Loucy (cell line): ENCODE measurements around the gene ATP1A2.

Source experiments
- H2AFZ ChIP-seq: fragments of 200-600 bp; sonication (generic); 2 replicates; pipeline ENCODE4 v1.6.0; 2016; ENCODE audit warnings: antibody characterized with exemption, mild to moderate bottlenecking, low read length, moderate library complexity
- H3F3A ChIP-seq: fragments of 200-600 bp; 2 replicates; pipeline ENCODE4 v1.6.0; 2016; ENCODE audit warnings: antibody characterized with exemption, low read depth, mild to moderate bottlenecking
- H3K27me3 ChIP-seq: fragments of 200-600 bp; sonication (generic); 2 replicates; pipeline ENCODE4 v1.6.1; 2014; ENCODE audit warnings: low read length, mild to moderate bottlenecking; ENCODE audit not compliant: insufficient read depth, poor library complexity, severe bottlenecking
- H3K36me3 ChIP-seq: fragments of 200-600 bp; sonication (generic); 2 replicates; pipeline ENCODE4 v1.6.1; 2016; ENCODE audit warnings: low read length; ENCODE audit not compliant: insufficient read depth
- H3K4me1 ChIP-seq: fragments of 200-600 bp; sonication (generic); 2 replicates; pipeline ENCODE4 v1.5.1; 2014; ENCODE audit warnings: low read length, mild to moderate bottlenecking; ENCODE audit not compliant: insufficient read depth, poor library complexity, severe bottlenecking
- H3K4me2 ChIP-seq: fragments of 200-600 bp; sonication (generic); 2 replicates; pipeline ENCODE4 v1.6.0; 2014; ENCODE audit warnings: antibody characterized with exemption, low read length, low read depth, mild to moderate bottlenecking; ENCODE audit not compliant: poor library complexity, severe bottlenecking
- H3K4me3 ChIP-seq: fragments of 200-600 bp; sonication (generic); 2 replicates; pipeline ENCODE4 v1.5.1; 2014; ENCODE audit warnings: low read length, mild to moderate bottlenecking, mixed read lengths; ENCODE audit not compliant: poor library complexity, severe bottlenecking
- H3K79me2 ChIP-seq: fragments of 200-600 bp; sonication (generic); 2 replicates; pipeline ENCODE4 v1.6.1; 2014; ENCODE audit warnings: low read length; ENCODE audit not compliant: insufficient read depth
- H3K9ac ChIP-seq: fragments of 200-600 bp; sonication (generic); 2 replicates; pipeline ENCODE4 v1.6.0; 2014; ENCODE audit warnings: mild to moderate bottlenecking, low read depth, low read length, moderate library complexity; ENCODE audit not compliant: poor library complexity, severe bottlenecking
- H3K9me2 ChIP-seq: fragments of 200-600 bp; sonication (generic); replicated peaks from 2 replicates; pipeline ENCODE4 v1.6.1; 2016; ENCODE audit warnings: low read depth, low read length, mixed read lengths
- H3K9me3 ChIP-seq: fragments of 200-600 bp; sonication (generic); 2 replicates; pipeline ENCODE4 v1.6.1; 2014; ENCODE audit warnings: mild to moderate bottlenecking, antibody characterized with exemption, low read length, low read depth; ENCODE audit not compliant: insufficient read depth
- H4K20me1 ChIP-seq: fragments of 200-600 bp; sonication (generic); 2 replicates; pipeline ENCODE4 v1.6.0; 2014; ENCODE audit warnings: antibody characterized with exemption, low read length, mild to moderate bottlenecking; ENCODE audit not compliant: insufficient read depth, poor library complexity, severe bottlenecking
- CTCF ChIP-seq: fragments of 200-600 bp; sonication (generic); conservative IDR thresholded peaks from 2 replicates; pipeline ENCODE4 v1.5.1; 2014; ENCODE audit warnings: mild to moderate bottlenecking, antibody characterized with exemption, low read length
- EZH2phosphoT487 ChIP-seq: fragments of 200-600 bp; IDR thresholded peaks from 2 replicates; pipeline ENCODE4 v1.6.1; 2018; ENCODE audit warnings: antibody characterized with exemption, mild to moderate bottlenecking, moderate library complexity, borderline replicate concordance

ATP1A2 gene

GRCh38 chr1:160085686-160086455, 29.7 kb upstream of the ATP1A2 start:
- Histone ChIP-seq H3K9ac (no peak overlapping the region), H3F3A (no peaks in the 10 kb centered on the region), H3K4me3 (no peak overlapping the region), H2AFZ (no peak overlapping the region), H3K27me3 (no peaks in the 10 kb centered on the region), H4K20me1 (no peaks in the 10 kb centered on the region), H3K9me2 (no peaks in the 10 kb centered on the region), H3K36me3 (no peaks in the 10 kb centered on the region), H3K4me2 (no peak overlapping the region), H3K9me3 (no peaks in the 10 kb centered on the region), H3K4me1 (no peaks in the 10 kb centered on the region), H3K79me2 (no peaks in the 10 kb centered on the region)
- TF ChIP-seq CTCF (peak; percentile 89), EZH2phosphoT487 (no peak)

- no peak overlapping the region for H2AFZ ChIP-seq
- no peaks in the 10 kb centered on the region for H4K20me1 ChIP-seq
- no peaks in the 10 kb centered on the region for H3K9me3 ChIP-seq
- no peaks in the 10 kb centered on the region for H3F3A ChIP-seq
- TF ChIP-seq CTCF = no peak
- no peak for TF ChIP-seq EZH2phosphoT487
- no peaks in the 10 kb centered on the region for H3K4me1 ChIP-seq
- H3K79me2 ChIP-seq = no peaks in the 10 kb centered on the region
- no peaks in the 10 kb centered on the region for H3K9me2 ChIP-seq
- H3K27me3 ChIP-seq = no peaks in the 10 kb centered on the region
- H3K4me2 ChIP-seq = no peak overlapping the region
- no peaks in the 10 kb centered on the region for H3K36me3 ChIP-seq
- no peak overlapping the region for H3K9ac ChIP-seq
- no peak overlapping the region for H3K4me3 ChIP-seq
Observed at GRCh38 chr1:160086456-160086892, 29.1 kb upstream of the ATP1A2 start.

- H3K9ac ChIP-seq = no peak overlapping the region
- peaks cover 3% of the 10 kb centered on the region; the same call in 1 of the 2 replicates for H3K36me3 ChIP-seq
- no peak overlapping the region for H3K4me3 ChIP-seq
- no peaks in the 10 kb centered on the region for H3K9me3 ChIP-seq
- no peaks in the 10 kb centered on the region for H3K4me1 ChIP-seq
- no peaks in the 10 kb centered on the region for H4K20me1 ChIP-seq
- H3K4me2 ChIP-seq = no peak overlapping the region
- no peaks in the 10 kb centered on the region for H3F3A ChIP-seq
- H3K79me2 ChIP-seq = no peaks in the 10 kb centered on the region
- no peaks in the 10 kb centered on the region for H3K9me2 ChIP-seq
- no peak for TF ChIP-seq CTCF
- TF ChIP-seq EZH2phosphoT487 = no peak
- no peaks in the 10 kb centered on the region for H3K27me3 ChIP-seq
- no peak overlapping the region for H2AFZ ChIP-seq
Observed at GRCh38 chr1:160087118-160087662, 28.4 kb upstream of the ATP1A2 start.
